ENCODE data around the gene KCNN3. TPM values are rescaled to one million over a fixed set of nuclear protein-coding genes. Genes with fewer than 3 reads are reported as not detected.

KCNN3 gene
- total RNA-seq (2022; extraction: Qiagen RNA extraction; ENCODE audit: low read depth), result 0.05 to 0.07 TPM (median 0.05 TPM) in 3 of 5 replicates, not detected in the others

GRCh38 chr1:154870115-154870571 lies at the start of gene KCNN3:
KCNN3 (minus strand) TSS chr1:154870281; CDS start chr1:154869964, 317 bp downstream.

Other genes starting within 250 kb of the KCNN3 start
- 38.2 to 44.2 TPM (median 41.9 TPM) in 5 replicates for gene PMVK, start 66.4 kb upstream of the KCNN3 start, total RNA-seq (2022; extraction: Qiagen RNA extraction; ENCODE audit: low read depth)
- gene PBXIP1, start 85.8 kb upstream of the KCNN3 start, total RNA-seq (2022; extraction: Qiagen RNA extraction; ENCODE audit: low read depth), result 12.4 to 16.4 TPM (median 15.2 TPM) in 5 replicates
- gene PYGO2, start 91.5 kb upstream of the KCNN3 start, total RNA-seq (2022; extraction: Qiagen RNA extraction; ENCODE audit: low read depth), result 19.2 to 24.9 TPM (median 22.4 TPM) in 5 replicates
- gene SHC1, start 100.5 kb upstream of the KCNN3 start, total RNA-seq (2022; extraction: Qiagen RNA extraction; ENCODE audit: low read depth), result 128 to 148 TPM (median 144 TPM) in 5 replicates
- gene CKS1B, start 104.4 kb upstream of the KCNN3 start, total RNA-seq (2022; extraction: Qiagen RNA extraction; ENCODE audit: low read depth), result 314 to 378 TPM (median 356 TPM) in 5 replicates
- gene FLAD1, start 113.1 kb upstream of the KCNN3 start, total RNA-seq (2022; extraction: Qiagen RNA extraction; ENCODE audit: low read depth), result 38.6 to 46.1 TPM (median 42.8 TPM) in 5 replicates
- gene LENEP, start 123.3 kb upstream of the KCNN3 start, total RNA-seq (2022; extraction: Qiagen RNA extraction; ENCODE audit: low read depth), result not detected in 5 replicates
- 16.3 to 24.6 TPM (median 22.0 TPM) in 5 replicates for gene ZBTB7B, start 132.5 kb upstream of the KCNN3 start, total RNA-seq (2022; extraction: Qiagen RNA extraction; ENCODE audit: low read depth)
- gene DCST2, start 163.5 kb upstream of the KCNN3 start, total RNA-seq (2022; extraction: Qiagen RNA extraction; ENCODE audit: low read depth), result 0.32 to 0.79 TPM (median 0.43 TPM) in 4 of 5 replicates, not detected in the other
- gene DCST1, start 163.5 kb upstream of the KCNN3 start, total RNA-seq (2022; extraction: Qiagen RNA extraction; ENCODE audit: low read depth), result 0.02 TPM in 1 of 5 replicates, not detected in the others
- gene ADAM15, start 181.0 kb upstream of the KCNN3 start, total RNA-seq (2022; extraction: Qiagen RNA extraction; ENCODE audit: low read depth), result 53.3 to 78.1 TPM (median 69.5 TPM) in 5 replicates
- gene EFNA4, start 193.5 kb upstream of the KCNN3 start, total RNA-seq (2022; extraction: Qiagen RNA extraction; ENCODE audit: low read depth), result 7.0 to 10.0 TPM (median 8.4 TPM) in 5 replicates
- gene EFNA3, start 208.6 kb upstream of the KCNN3 start, total RNA-seq (2022; extraction: Qiagen RNA extraction; ENCODE audit: low read depth), result 2.3 to 5.0 TPM (median 4.7 TPM) in 5 replicates